Keratinocyte (primary cell): ENCODE results near the gene SLC25A23. TPM values are rescaled to one million over a fixed set of nuclear protein-coding genes. Genes with fewer than 3 reads are reported as not detected.

Experiments used
- DNase-seq: peaks from one replicate; pipeline ENCODE4 v3.0.0-alpha.2; 2011; ENCODE audit warnings: low read depth, missing footprints, low spot score
- FAIRE-seq: peaks from 2 replicates; lab custom pipeline; 2011; peaks lifted over from hg19 to GRCh38; lab: Jason Lieb, UNC
- H2AFZ ChIP-seq: 2 replicates; pipeline ENCODE4 v1.6.0; 2012; ENCODE audit warnings: low read length, control low read depth, inconsistent platforms; ENCODE audit not compliant: control insufficient read depth
- H3K27ac ChIP-seq: 2 replicates; pipeline ENCODE4 v1.5.1; 2011; ENCODE audit warnings: low read length; ENCODE audit not compliant: control insufficient read depth, insufficient read depth
- H3K27me3 ChIP-seq: 3 replicates; pipeline ENCODE4 v1.6.0; 2011; ENCODE audit warnings: low read length; ENCODE audit not compliant: control insufficient read depth, insufficient read depth; ENCODE audit errors: extremely low read depth
- H3K36me3 ChIP-seq, 2 experiments: 2 replicates in 1 of 2; 3 replicates in 1 of 2; pipeline ENCODE4 v1.5.1; 2011; ENCODE audit warnings: low read length in 2 of 2, mild to moderate bottlenecking in 1 of 2; ENCODE audit not compliant: control insufficient read depth in 2 of 2, insufficient read depth in 2 of 2; ENCODE audit errors: extremely low read depth in 1 of 2
- H3K4me1 ChIP-seq: 3 replicates; pipeline ENCODE4 v1.5.1; 2011; ENCODE audit warnings: low read length; ENCODE audit not compliant: control insufficient read depth, insufficient read depth; ENCODE audit errors: extremely low read depth
- H3K4me2 ChIP-seq: 3 replicates; pipeline ENCODE4 v1.6.0; 2011; ENCODE audit warnings: low read depth, low read length; ENCODE audit not compliant: control insufficient read depth, insufficient read depth; ENCODE audit errors: extremely low read depth
- H3K4me3 ChIP-seq, 3 experiments: fragments of 200-600 bp in 1 of 3; sonication (generic) in 1 of 3; 2 replicates in 2 of 3; 3 replicates in 1 of 3; pipeline ENCODE4 v1.5.1; 2011 to 2016; ENCODE audit warnings: low read length in 3 of 3, mild to moderate bottlenecking in 3 of 3, control low read depth in 2 of 3, inconsistent platforms in 1 of 3, low read depth in 1 of 3, mixed read lengths in 1 of 3, mixed run types in 1 of 3, moderate library complexity in 1 of 3; ENCODE audit not compliant: control insufficient read depth in 2 of 3, insufficient read depth in 2 of 3; ENCODE audit errors: extremely low read depth in 1 of 3
- H3K79me2 ChIP-seq: 2 replicates; pipeline ENCODE4 v1.6.0; 2012; ENCODE audit warnings: low read length; ENCODE audit not compliant: control insufficient read depth, insufficient read depth
- H3K9ac ChIP-seq: 3 replicates; pipeline ENCODE4 v1.6.0; 2011; ENCODE audit warnings: low read length; ENCODE audit not compliant: control insufficient read depth, insufficient read depth; ENCODE audit errors: extremely low read depth
- H3K9me1 ChIP-seq: 3 replicates; pipeline ENCODE4 v1.6.0; 2011; ENCODE audit warnings: low read length; ENCODE audit not compliant: control insufficient read depth, insufficient read depth; ENCODE audit errors: extremely low read depth
- H3K9me3 ChIP-seq: 2 replicates; pipeline ENCODE4 v1.5.1; 2012; ENCODE audit warnings: low read depth, low read length; ENCODE audit not compliant: control insufficient read depth
- H4K20me1 ChIP-seq: 3 replicates; pipeline ENCODE4 v1.6.0; 2011; ENCODE audit warnings: low read length; ENCODE audit not compliant: control insufficient read depth, insufficient read depth; ENCODE audit errors: extremely low read depth
- CTCF ChIP-seq, 3 experiments: IDR thresholded peaks in 1 of 3; conservative IDR thresholded peaks in 1 of 3; optimal IDR thresholded peaks in 1 of 3; 2 replicates in 2 of 3; 3 replicates in 1 of 3; pipeline versions ENCODE3 to v1.5.1; 2011; ENCODE audit warnings: low read length in 3 of 3, mild to moderate bottlenecking in 3 of 3, moderate library complexity in 2 of 3, control low read depth in 1 of 3, inconsistent platforms in 1 of 3; ENCODE audit not compliant: insufficient read depth in 2 of 3; ENCODE audit errors: extremely low read depth in 1 of 3
- EZH2 ChIP-seq: IDR thresholded peaks from one replicate; pipeline ENCODE4 v1.6.1; 2012; ENCODE audit warnings: inconsistent platforms, mild to moderate bottlenecking, low read length, moderate library complexity
- dilution Hi-C: fragments of 300-500 bp; cut with MboI; formaldehyde crosslinking; loops from one replicate; pipeline ENCODE4 v1.7.0; 2020; ENCODE audit warnings: low sequenced_read_pairs; ENCODE audit not compliant: extremely low pct_ligation_motif_present
- polyA plus RNA-seq, 5 experiments: library from polyadenylated mRNA; depleted of rRNA in 3 of 5; stranded (reverse) in 3 of 5; stranded (forward) in 1 of 5; unstranded in 1 of 5; fragments of >200 nt; gene quantifications; 1 replicate in 1 of 5; 2 replicates in 3 of 5; 3 replicates in 1 of 5; pipeline versions ENCODE4 v1.2.1 to v1.2.3, GENCODE V29; 2011 to 2012; ENCODE audit warnings: missing spikeins in 2 of 5, low read depth in 1 of 5, low replicate concordance in 1 of 5

SLC25A23 gene
- polyA plus RNA-seq, 1 donor (not counting 4 experiments of a cell fraction or from before 2014, with no cell fraction given), result 6.4 TPM

- Histone ChIP-seq H3K9me1 (no peaks in the 10 kb centered on the region), H3K36me3 (no peaks in the 10 kb centered on the region), H3K27me3 (no peaks in the 10 kb centered on the region), H3K9ac (no peak overlapping the region), H2AFZ (no peak overlapping the region), H3K27ac (no peak overlapping the region), H4K20me1 (no peaks in the 10 kb centered on the region), H3K79me2 (no peaks in the 10 kb centered on the region), H3K4me1 (no peaks in the 10 kb centered on the region), H3K4me2 (no peak overlapping the region), H3K9me3 (no peaks in the 10 kb centered on the region), H3K4me3 (no peak overlapping the region)
- TF ChIP-seq CTCF (optimal IDR thresholded peaks at IDR 0.05 in 1 of 3, IDR thresholded peaks at IDR 0.05 in 1 of 3, conservative IDR thresholded peaks at IDR 0.05 in 1 of 3; ENCODE audit: extremely low read depth in 1 of 3, insufficient read depth in 2 of 3, low read length in 3 of 3) (no peak), EZH2 (no peak)
- FAIRE-seq, result no peak
- dilution Hi-C loops, result no loop called here
- no peak for DNase-seq
Observed at GRCh38 chr19:6442087-6442688, 17.4 kb downstream of the SLC25A23 start.

DNA sequence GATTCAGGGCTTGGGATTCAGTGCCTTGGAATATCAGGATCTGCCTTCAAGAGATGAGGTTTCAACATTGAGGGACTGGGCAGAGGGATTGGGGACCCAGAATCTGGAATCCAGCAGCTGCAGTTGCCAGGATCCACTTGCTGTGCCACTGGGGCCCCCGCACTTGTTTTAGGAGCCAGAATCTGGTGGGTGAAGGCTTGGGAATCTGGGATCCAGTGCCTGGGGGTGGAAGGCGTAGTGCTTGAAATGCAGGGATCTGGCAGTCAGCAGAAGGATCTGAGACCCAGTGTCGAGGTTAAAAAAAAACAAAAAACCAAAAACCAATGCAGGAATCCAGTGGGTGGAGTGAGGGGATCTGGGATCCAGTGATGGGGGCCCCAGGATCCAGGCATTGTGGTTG is 18.7 kb downstream of the SLC25A23 start:
- H2AFZ ChIP-seq, result no peak overlapping the region
- no peak overlapping the region for H3K27ac ChIP-seq
- no peak for DNase-seq
- TF ChIP-seq EZH2 (no peak), CTCF (optimal IDR thresholded peaks at IDR 0.05 in 1 of 3, IDR thresholded peaks at IDR 0.05 in 1 of 3, conservative IDR thresholded peaks at IDR 0.05 in 1 of 3; ENCODE audit: extremely low read depth in 1 of 3, insufficient read depth in 2 of 3, low read length in 3 of 3) (no peak)
- no peak overlapping the region for H3K4me2 ChIP-seq
- no peaks in the 10 kb centered on the region for H3K79me2 ChIP-seq
- H4K20me1 ChIP-seq, result no peaks in the 10 kb centered on the region
- H3K4me3 ChIP-seq, result no peak overlapping the region
- H3K9me1 ChIP-seq, result no peaks in the 10 kb centered on the region
- H3K9ac ChIP-seq, result no peak overlapping the region
- H3K4me1 ChIP-seq, result no peaks in the 10 kb centered on the region
- no peaks in the 10 kb centered on the region for H3K9me3 ChIP-seq
- no peaks in the 10 kb centered on the region for H3K27me3 ChIP-seq
- dilution Hi-C loops, result no loop called here
- FAIRE-seq, result no peak
- no peaks in the 10 kb centered on the region for H3K36me3 ChIP-seq
